NCI-H1105 treated with DMSO at 0.1 percent for 48 hours (cell line): Measurements from ENCODE around the gene GCNT4.

Experiments
- DNase-seq: peaks from one replicate; lab custom pipeline; 2025; lab: John Stamatoyannopoulos, UW

The GCNT4 gene

GRCh38 chr5:75016896-75017295, 35.5 kb downstream of the GCNT4 start:
- no peak for DNase-seq

- DNase-seq, result no peak
These were observed 39.6 kb downstream of the GCNT4 start for GRCh38 chr5:75012748-75013147.

- DNase-seq, result no peak
These were observed 41.5 kb downstream of the GCNT4 start for GRCh38 chr5:75010838-75011237.

- no peak for DNase-seq
These were observed 42.6 kb downstream of the GCNT4 start for GRCh38 chr5:75009556-75010345.

GRCh38 chr5:75006865-75007822, 45.2 kb downstream of the GCNT4 start:
- no peak for DNase-seq

- DNase-seq, result no peak
These were observed 46.8 kb downstream of the GCNT4 start for GRCh38 chr5:75005561-75005960.
